ENCODE measurements around the gene RNF5. TPM values are rescaled to one million over a fixed set of nuclear protein-coding genes. Genes with fewer than 3 reads are reported as not detected.

RNF5 gene
- total and polyA plus RNA-seq, 2 donors (not counting 1 experiment from before 2014, with no cell fraction given): 25.5 to 40.7 TPM

DNA sequence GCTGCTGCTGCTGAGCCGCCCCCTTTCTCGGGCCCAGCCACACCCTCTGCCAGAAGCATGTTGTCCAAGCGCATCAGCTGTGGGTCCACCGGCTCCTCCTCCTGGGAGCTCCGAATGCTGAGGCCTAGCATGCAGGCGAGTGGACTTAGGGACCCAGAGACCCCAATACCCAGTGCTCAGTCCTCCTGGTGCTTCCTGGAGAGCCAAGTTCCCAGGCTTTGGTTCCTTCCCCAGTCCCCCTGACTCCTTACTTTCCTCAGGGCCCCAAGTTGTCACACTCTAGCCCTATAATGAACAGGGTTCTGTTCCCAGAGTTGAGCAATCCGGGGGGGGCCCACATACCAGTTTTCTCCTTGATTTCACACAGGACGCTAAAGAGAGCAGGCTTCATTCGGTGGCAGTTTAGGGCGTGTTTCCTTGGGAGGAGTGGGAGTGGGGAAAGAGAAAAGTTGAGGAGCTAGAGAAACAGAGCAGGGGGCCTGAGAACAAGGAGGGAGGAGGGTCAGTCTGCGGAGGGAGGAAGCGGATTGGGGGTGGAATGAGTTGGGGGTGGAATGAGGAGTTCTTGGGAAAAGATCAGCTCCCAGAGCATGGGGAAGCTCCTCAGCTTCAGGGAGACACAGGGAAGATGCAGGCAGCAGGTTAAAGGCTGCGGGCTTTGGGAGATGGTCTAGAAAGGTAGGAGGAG, 10.3 kb downstream of the RNF5 start:
- Histone ChIP-seq H3K27ac (ENCODE audit: low read length in 2 of 2) (peak overlapping the region in 1 of 2 donors; percentile 97), H2AFZ (ENCODE audit: insufficient read depth, low read depth, low read length, poor library complexity, severe bottlenecking) (no peak overlapping the region), H3K9ac (ENCODE audit: low read length) (peak overlapping the region; percentile 96), H3K4me1 (ENCODE audit: control insufficient read depth in 2 of 2, insufficient read depth in 2 of 2, low read length in 2 of 2) (peaks cover 39 to 57% of the 10 kb centered on the region in 2 donors), H3K36me3 (replicated peaks in 1 of 2; ENCODE audit: control extremely low read depth in 1 of 2, control insufficient read depth in 1 of 2, extremely low read depth in 1 of 2, insufficient read depth in 2 of 2, low read length in 1 of 2) (peaks cover 0 to 44% of the 10 kb centered on the region in 2 experiments), H3K9me3 (ENCODE audit: control extremely low read depth in 1 of 3, control insufficient read depth in 2 of 3, insufficient read depth in 1 of 3, low read length in 2 of 3) (no peaks in the 10 kb centered on the region), H3K27me3 (replicated peaks in 1 of 4; ENCODE audit: control extremely low read depth in 1 of 4, control insufficient read depth in 3 of 4, insufficient read depth in 4 of 4, low read length in 3 of 4) (no peaks in the 10 kb centered on the region), H3K4me2 (replicated peaks; ENCODE audit: low read depth, low read length, poor library complexity, severe bottlenecking) (peak overlapping the region; percentile 91), H4K20me1 (ENCODE audit: control insufficient read depth, insufficient read depth, low read length, poor library complexity, severe bottlenecking) (no peaks in the 10 kb centered on the region), H3K4me3 (ENCODE audit: control extremely low read depth in 1 of 5, extremely low read depth in 1 of 5, insufficient read depth in 1 of 5, low read depth in 2 of 5, low read length in 4 of 5) (peak overlapping the region; percentile 74 to 99 (median 95)), H3K79me2 (ENCODE audit: control insufficient read depth, insufficient read depth, low read length) (peaks cover 65% of the 10 kb centered on the region)
- H3K27ac Mint-ChIP-seq: peak overlapping the region; percentile 95
- H3K27me3 Mint-ChIP-seq: no peaks in the 10 kb centered on the region
- ATAC-seq (ENCODE audit: low read depth): no peak
- intact Hi-C loops (cut with micrococcal nuclease): no loop called here
- peaks cover 63% of the 10 kb centered on the region for H3K4me1 Mint-ChIP-seq
- no peak for DNase-seq
- peak overlapping the region; percentile 91 for H3K4me3 Mint-ChIP-seq
- no peak for TF ChIP-seq EZH2 (IDR thresholded peaks at IDR 0.05; ENCODE audit: borderline replicate concordance, insufficient read depth, low read depth, low read length, poor library complexity, severe bottlenecking)
- TF ChIP-seq CTCF (IDR thresholded peaks at IDR 0.05): no peak
- ChIA-PET CTCF (interaction anchor here (0.8 kb wide), 1 partner anchor 24 kb away, joined by 3 read pairs; the partner anchor contains the start of gene EGFL8), POLR2A (interaction anchor here (1.0 kb wide), 1 partner anchor 11 kb away, joined by 6 read pairs; the partner anchor contains the start of gene RNF5)
- WGBS (ENCODE audit: insufficient coverage): 49% methylated on average over 10 of the region's 13 CpGs
- no peaks in the 10 kb centered on the region for H3K9me3 Mint-ChIP-seq (ENCODE audit: insufficient read depth)

All from B cell (primary cell).